Panc1 (cell line): ENCODE results near the gene HADHA.

Source experiments
- POLR2AphosphoS5 ChIP-seq: IDR thresholded peaks from 2 replicates; pipeline ENCODE4 v1.6.1; 2012; ENCODE audit warnings: mild to moderate bottlenecking, low read depth, low read length, moderate library complexity
- TF ChIP-seq, protein P1 (sequence below): fragments of 450-650 bp; IDR thresholded peaks from 2 replicates; pipeline ENCODE4 v1.5.1; 2017; ENCODE audit warnings: mild to moderate bottlenecking
- TF ChIP-seq, protein P2 (sequence below), 2 experiments: IDR thresholded peaks; 2 replicates each; pipeline ENCODE4 v1.6.1; 2011 to 2012; ENCODE audit warnings: low read depth in 2 of 2, control low read depth in 1 of 2, low read length in 1 of 2, mild to moderate bottlenecking in 1 of 2, moderate library complexity in 1 of 2; ENCODE audit not compliant: insufficient read depth in 1 of 2

DNA sequence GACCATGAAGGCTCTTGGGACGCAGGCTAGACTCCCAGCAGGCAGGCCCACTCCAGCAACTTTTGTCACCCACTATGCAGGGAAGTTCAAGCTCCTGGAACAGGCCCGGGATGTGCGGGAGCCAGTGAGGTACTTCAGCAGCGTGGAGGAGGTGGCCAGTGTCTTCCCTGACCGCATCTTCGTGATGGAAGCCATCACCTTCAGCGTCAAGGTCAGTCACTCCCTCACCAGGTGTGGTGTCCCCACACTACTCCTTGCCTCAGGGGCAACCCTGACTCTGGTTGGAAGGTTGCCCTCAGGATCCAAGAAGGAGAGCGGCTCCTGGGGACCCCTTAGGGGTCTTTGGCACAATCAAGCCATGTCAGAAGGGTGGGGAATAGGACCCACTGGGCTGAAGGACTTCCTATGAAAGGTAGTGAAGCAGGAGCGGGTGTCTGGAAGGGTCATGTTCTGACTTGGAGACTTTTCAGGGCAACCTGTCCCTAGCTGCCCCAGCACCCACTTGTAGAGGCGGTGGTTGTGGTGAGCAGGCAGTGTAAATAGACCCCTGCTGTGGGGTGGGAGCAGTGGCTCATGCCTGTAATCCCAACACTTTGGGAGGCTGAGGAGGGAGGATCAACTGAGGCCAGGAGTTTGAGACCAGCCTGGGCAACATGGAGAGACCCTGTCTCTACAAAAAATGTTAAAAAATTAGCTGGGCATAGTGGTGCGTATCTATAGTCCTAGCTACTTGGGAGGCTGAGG, 61.4 kb downstream of the HADHA start:
- TF ChIP-seq, protein P1, sequence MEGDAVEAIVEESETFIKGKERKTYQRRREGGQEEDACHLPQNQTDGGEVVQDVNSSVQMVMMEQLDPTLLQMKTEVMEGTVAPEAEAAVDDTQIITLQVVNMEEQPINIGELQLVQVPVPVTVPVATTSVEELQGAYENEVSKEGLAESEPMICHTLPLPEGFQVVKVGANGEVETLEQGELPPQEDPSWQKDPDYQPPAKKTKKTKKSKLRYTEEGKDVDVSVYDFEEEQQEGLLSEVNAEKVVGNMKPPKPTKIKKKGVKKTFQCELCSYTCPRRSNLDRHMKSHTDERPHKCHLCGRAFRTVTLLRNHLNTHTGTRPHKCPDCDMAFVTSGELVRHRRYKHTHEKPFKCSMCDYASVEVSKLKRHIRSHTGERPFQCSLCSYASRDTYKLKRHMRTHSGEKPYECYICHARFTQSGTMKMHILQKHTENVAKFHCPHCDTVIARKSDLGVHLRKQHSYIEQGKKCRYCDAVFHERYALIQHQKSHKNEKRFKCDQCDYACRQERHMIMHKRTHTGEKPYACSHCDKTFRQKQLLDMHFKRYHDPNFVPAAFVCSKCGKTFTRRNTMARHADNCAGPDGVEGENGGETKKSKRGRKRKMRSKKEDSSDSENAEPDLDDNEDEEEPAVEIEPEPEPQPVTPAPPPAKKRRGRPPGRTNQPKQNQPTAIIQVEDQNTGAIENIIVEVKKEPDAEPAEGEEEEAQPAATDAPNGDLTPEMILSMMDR = no peak
- no peak for TF ChIP-seq POLR2AphosphoS5
- TF ChIP-seq, protein P2, sequence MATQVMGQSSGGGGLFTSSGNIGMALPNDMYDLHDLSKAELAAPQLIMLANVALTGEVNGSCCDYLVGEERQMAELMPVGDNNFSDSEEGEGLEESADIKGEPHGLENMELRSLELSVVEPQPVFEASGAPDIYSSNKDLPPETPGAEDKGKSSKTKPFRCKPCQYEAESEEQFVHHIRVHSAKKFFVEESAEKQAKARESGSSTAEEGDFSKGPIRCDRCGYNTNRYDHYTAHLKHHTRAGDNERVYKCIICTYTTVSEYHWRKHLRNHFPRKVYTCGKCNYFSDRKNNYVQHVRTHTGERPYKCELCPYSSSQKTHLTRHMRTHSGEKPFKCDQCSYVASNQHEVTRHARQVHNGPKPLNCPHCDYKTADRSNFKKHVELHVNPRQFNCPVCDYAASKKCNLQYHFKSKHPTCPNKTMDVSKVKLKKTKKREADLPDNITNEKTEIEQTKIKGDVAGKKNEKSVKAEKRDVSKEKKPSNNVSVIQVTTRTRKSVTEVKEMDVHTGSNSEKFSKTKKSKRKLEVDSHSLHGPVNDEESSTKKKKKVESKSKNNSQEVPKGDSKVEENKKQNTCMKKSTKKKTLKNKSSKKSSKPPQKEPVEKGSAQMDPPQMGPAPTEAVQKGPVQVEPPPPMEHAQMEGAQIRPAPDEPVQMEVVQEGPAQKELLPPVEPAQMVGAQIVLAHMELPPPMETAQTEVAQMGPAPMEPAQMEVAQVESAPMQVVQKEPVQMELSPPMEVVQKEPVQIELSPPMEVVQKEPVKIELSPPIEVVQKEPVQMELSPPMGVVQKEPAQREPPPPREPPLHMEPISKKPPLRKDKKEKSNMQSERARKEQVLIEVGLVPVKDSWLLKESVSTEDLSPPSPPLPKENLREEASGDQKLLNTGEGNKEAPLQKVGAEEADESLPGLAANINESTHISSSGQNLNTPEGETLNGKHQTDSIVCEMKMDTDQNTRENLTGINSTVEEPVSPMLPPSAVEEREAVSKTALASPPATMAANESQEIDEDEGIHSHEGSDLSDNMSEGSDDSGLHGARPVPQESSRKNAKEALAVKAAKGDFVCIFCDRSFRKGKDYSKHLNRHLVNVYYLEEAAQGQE (IDR thresholded peaks at IDR 0.05; ENCODE audit: insufficient read depth in 1 of 2, low read depth in 2 of 2, low read length in 1 of 2) = no peak
